ENCODE measurements around the gene SCML2. TPM values are rescaled to one million over a fixed set of nuclear protein-coding genes. Genes with fewer than 3 reads are reported as not detected.

SCML2 gene
- polyA plus RNA-seq, 3 donors, result 0.27 to 0.41 (median 0.27) TPM

- intact Hi-C loops (cut with micrococcal nuclease), result no loop called here
- H3K36me3 Mint-ChIP-seq, result peaks cover 0 to 2% of the 10 kb centered on the region in 2 donors
- H3K4me1 Mint-ChIP-seq, result no peaks in the 10 kb centered on the region
- peaks cover 0 to 13% (median 3%) of the 10 kb centered on the region in 7 donors for H3K9me3 Mint-ChIP-seq
- Histone ChIP-seq H2AFZ (ENCODE audit: insufficient read depth, low read depth, low read length, poor library complexity, severe bottlenecking) (no peak overlapping the region), H3K4me1 (ENCODE audit: control insufficient read depth in 1 of 2, insufficient read depth in 2 of 2, low read length in 2 of 2) (no peaks in the 10 kb centered on the region), H3K9me3 (replicated peaks in 1 of 2; ENCODE audit: control insufficient read depth in 1 of 2, insufficient read depth in 1 of 2, low read length in 2 of 2) (peaks cover 0 to 3% of the 10 kb centered on the region in 2 donors), H3K4me2 (replicated peaks; ENCODE audit: extremely low read depth, low read length, poor library complexity, severe bottlenecking) (no peak overlapping the region), H3K27me3 (ENCODE audit: control insufficient read depth in 2 of 2, insufficient read depth in 2 of 2, low read length in 2 of 2) (peaks cover 0 to 4% of the 10 kb centered on the region in 2 donors), H3K27ac (ENCODE audit: low read depth in 1 of 2, low read length in 2 of 2) (no peak overlapping the region), H3K9ac (ENCODE audit: insufficient read depth, low read length, poor library complexity, severe bottlenecking) (no peak overlapping the region), H3K79me2 (ENCODE audit: insufficient read depth, low read length) (no peaks in the 10 kb centered on the region), H4K20me1 (ENCODE audit: insufficient read depth, low read length) (no peaks in the 10 kb centered on the region), H3K36me3 (replicated peaks in 1 of 2; ENCODE audit: control insufficient read depth in 1 of 2, insufficient read depth in 2 of 2, low read length in 2 of 2) (no peaks in the 10 kb centered on the region), H3K4me3 (replicated peaks in 1 of 3; ENCODE audit: low read depth in 2 of 3, low read length in 3 of 3) (no peak overlapping the region)
- peaks cover 0 to 5% (median 0%) of the 10 kb centered on the region in 3 donors for H3K27me3 Mint-ChIP-seq (ENCODE audit: low read depth in 3 of 3)
- H3K27ac Mint-ChIP-seq, result no peak overlapping the region
- no peak for DNase-seq
- no peak for TF ChIP-seq CTCF (IDR thresholded peaks at IDR 0.05)
- no peak overlapping the region for H3K4me3 Mint-ChIP-seq
- WGBS (ENCODE audit: insufficient coverage), result 100% methylated on average over 1 of the region's 3 CpGs
Measured at GRCh38 chrX:18286322-18286831, 68.1 kb downstream of the SCML2 start.

GRCh38 chrX:18278449-18278848, 76.0 kb downstream of the SCML2 start:
- Histone ChIP-seq H3K4me2 (replicated peaks; ENCODE audit: extremely low read depth, low read length, poor library complexity, severe bottlenecking) (no peak overlapping the region), H3K4me1 (ENCODE audit: control insufficient read depth in 1 of 2, insufficient read depth in 2 of 2, low read length in 2 of 2) (no peaks in the 10 kb centered on the region), H3K4me3 (replicated peaks in 1 of 3; ENCODE audit: low read depth in 2 of 3, low read length in 3 of 3) (no peak overlapping the region), H3K9me3 (replicated peaks in 1 of 2; ENCODE audit: control insufficient read depth in 1 of 2, insufficient read depth in 1 of 2, low read length in 2 of 2) (peaks cover 0 to 23% of the 10 kb centered on the region in 2 donors), H3K36me3 (replicated peaks in 1 of 2; ENCODE audit: control insufficient read depth in 1 of 2, insufficient read depth in 2 of 2, low read length in 2 of 2) (no peaks in the 10 kb centered on the region), H3K27me3 (ENCODE audit: control insufficient read depth in 2 of 2, insufficient read depth in 2 of 2, low read length in 2 of 2) (no peaks in the 10 kb centered on the region), H3K79me2 (ENCODE audit: insufficient read depth, low read length) (no peaks in the 10 kb centered on the region), H4K20me1 (ENCODE audit: insufficient read depth, low read length) (no peaks in the 10 kb centered on the region), H3K27ac (ENCODE audit: low read depth in 1 of 2, low read length in 2 of 2) (no peak overlapping the region), H3K9ac (ENCODE audit: insufficient read depth, low read length, poor library complexity, severe bottlenecking) (no peak overlapping the region), H2AFZ (ENCODE audit: insufficient read depth, low read depth, low read length, poor library complexity, severe bottlenecking) (no peak overlapping the region)
- DNase-seq, result no peak
- peaks cover 2 to 3% of the 10 kb centered on the region in 2 donors for H3K36me3 Mint-ChIP-seq
- 80% methylated on average over 2 of the region's 4 CpGs for WGBS (ENCODE audit: insufficient coverage)
- no peak overlapping the region for H3K4me3 Mint-ChIP-seq
- peaks cover 5 to 30% (median 10%) of the 10 kb centered on the region in 7 donors for H3K9me3 Mint-ChIP-seq
- no peak for TF ChIP-seq CTCF (IDR thresholded peaks at IDR 0.05)
- H3K27me3 Mint-ChIP-seq (ENCODE audit: low read depth in 3 of 3), result no peaks in the 10 kb centered on the region
- H3K27ac Mint-ChIP-seq, result no peak overlapping the region
- intact Hi-C loops (cut with micrococcal nuclease), result no loop called here
- no peaks in the 10 kb centered on the region for H3K4me1 Mint-ChIP-seq
